SHP77 (cell line): ENCODE measurements around the gene ADORA1.

Source experiments
- DNase-seq, 2 experiments: peaks; one replicate each; lab custom pipeline; 2025; lab: John Stamatoyannopoulos, UW

ADORA1 gene

DNA sequence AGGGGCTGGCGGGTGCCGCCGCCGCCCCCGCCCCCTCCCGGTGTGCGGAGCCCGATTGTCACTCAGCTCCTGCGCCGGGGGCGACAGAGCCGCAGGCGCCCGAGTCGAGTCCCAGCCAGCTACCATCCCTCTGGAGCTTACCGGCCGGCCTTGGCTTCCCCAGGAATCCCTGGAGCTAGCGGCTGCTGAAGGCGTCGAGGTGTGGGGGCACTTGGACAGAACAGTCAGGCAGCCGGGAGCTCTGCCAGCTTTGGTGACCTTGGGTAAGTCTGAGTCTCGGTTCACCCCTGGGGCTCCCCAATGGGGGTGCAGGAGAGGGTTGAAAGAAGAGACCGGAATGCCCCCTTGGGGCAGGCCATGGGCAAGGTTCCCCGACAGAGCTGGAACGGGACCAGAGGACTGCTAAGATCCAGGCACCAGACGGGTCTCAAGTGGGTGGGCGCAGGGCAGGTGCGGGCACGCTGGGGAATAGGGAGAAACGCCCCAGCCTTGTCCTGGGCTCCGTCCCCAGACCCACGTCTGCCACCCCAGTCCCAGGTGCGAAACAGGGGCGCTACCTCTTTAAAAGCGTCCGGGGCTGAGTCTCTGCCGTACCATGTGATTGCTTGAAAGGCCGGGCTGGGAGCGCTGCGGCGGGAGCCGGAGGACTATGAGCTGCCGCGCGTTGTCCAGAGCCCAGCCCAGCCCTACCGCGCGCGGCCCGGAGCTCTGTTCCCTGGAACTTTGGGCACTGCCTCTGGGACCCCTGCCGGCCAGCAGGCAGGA lies at the start of gene ADORA1:
TSS of gene ADORA1 (plus strand) at position 61 of the 765 bp plus-strand sequence. CDS start 1,116 bp downstream, outside the sequence.
- no peak for DNase-seq

- DNase-seq, result no peak
Observed at GRCh38 chr1:203077956-203078355, 49.6 kb upstream of the ADORA1 start.

DNA sequence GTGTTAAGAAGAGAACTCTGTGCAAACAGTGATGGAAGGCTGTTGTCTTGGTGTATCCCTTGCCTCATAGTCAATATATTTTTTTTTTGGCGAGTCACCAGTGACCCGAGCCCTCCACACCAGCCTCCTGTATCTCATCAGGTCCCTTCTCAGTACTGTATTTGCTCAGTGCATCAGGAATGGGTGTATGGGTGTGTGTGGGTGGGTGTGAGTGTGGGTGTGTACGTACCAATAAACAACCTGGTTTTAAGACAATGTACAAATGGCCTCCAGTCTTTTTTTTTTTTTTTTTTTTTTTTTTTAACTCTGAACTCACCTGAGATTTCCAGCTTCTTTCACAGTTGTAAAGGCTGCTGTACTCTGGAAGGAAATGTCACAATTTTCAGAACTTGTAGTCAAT lies 49.0 kb upstream of the ADORA1 start:
- DNase-seq, result no peak

DNA sequence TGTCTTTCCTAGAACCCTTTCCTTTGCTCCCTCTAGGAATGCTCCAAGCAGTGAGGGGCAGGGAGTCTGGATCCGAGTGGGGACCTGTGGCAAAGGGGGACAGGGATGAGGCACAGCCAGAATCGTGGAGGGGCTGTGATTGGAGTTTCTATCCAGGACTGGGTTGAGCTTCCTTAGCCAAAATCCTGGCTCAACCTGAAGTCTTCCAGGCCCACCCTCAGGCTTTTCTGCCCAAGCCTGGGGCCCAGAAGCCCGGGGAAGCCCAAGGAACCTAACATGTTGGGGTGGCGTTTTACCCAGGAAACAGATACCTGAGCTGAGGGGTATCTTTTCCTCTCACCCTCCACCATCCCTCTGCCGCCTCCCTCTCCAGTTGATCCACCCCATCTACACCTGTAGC lies 47.1 kb upstream of the ADORA1 start:
- no peak for DNase-seq

DNA sequence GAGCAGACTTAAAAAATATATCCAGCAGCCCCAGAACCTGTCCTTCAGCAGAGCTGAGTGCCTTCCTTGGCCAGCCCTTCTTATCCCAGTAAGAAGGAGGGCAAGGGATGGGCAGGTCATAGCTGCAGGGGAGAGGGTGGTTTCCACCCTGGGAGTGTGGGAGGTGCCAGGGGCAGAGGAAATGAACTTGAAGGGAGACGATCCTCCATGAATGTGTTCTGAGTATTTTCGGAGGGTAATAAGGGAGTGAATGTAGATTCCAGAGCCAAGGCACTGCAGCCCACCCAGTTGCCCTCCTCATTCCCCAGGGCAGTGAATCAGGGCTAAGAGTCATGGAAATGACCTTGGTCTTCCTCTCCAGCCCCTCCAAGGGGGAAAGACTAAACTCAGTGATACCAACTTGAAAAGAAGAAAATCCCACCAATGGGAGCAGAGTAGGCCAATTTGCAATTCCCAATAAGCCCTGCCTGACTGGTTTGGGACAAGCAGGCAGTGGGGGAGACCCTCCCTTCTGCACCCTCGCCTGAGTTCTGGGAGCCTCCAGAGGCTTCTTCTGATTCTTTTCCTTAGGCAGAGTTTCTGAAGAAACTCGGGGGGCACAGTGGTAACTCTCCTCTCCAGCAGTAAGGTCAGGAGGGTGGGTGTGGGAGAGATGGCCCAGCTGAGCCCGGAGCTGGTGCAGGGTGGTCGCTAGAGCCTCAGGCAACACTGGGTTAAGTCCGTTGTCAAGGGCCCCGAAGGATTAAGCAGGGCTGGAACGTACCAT lies 45.9 kb upstream of the ADORA1 start:
- no peak for DNase-seq

GRCh38 chr1:203082231-203082505 lies 45.4 kb upstream of the ADORA1 start:
- DNase-seq, result no peak

DNA sequence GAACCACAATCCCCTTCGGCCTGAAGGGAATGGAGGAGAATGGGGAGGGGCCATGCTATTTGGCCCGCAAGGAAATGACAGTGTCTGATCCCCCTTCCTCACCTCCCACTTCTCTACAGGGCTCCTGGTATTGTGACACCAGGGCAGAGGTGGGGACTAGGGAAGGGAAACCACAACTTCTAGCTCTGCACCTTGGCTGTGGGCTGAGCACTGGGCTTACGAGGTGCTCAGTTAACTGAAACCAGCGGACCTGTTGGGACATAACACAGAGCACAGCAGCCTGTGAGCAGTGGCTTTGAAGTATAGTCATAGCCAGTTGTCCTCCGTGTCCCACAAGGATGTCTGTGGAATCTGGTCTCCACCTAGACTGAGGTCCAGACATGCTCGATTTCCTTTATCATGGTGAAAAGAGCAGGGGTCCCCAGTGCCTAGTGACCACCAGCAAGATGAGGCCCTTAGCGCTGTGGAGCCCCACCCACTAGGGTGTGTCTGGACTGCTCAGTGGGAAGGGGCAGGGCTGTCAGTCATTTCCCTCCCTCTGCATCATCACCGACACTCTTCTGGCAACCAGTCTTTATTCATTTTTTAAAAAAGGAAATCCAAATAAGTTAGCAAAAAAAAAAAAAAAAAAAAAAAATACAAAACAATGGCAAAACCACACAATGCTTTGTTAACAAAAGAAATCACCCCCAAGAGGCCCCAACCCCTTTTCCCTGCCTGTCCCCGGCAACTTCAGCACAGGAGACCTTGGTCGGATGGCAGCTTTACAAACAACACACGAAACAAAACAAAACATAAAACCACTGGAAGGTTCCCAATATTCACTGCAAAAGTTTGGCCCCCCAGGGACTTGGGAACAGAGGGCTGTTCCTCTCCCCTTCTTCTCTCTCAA lies 44.7 kb upstream of the ADORA1 start:
- DNase-seq, result no peak

GRCh38 chr1:203083463-203083921 lies 44.0 kb upstream of the ADORA1 start:
- DNase-seq, result no peak

- no peak for DNase-seq
Observed at GRCh38 chr1:203084588-203085527, 42.7 kb upstream of the ADORA1 start.

- DNase-seq, result no peak
Observed at GRCh38 chr1:203085528-203086406, 41.8 kb upstream of the ADORA1 start, which contains the start of gene MYOG. Gene MYOG (minus strand): TSS chr1:203086012. CDS start chr1:203085961, 51 bp downstream.

GRCh38 chr1:203086992-203087763 lies 40.3 kb upstream of the ADORA1 start:
- no peak for DNase-seq

DNA sequence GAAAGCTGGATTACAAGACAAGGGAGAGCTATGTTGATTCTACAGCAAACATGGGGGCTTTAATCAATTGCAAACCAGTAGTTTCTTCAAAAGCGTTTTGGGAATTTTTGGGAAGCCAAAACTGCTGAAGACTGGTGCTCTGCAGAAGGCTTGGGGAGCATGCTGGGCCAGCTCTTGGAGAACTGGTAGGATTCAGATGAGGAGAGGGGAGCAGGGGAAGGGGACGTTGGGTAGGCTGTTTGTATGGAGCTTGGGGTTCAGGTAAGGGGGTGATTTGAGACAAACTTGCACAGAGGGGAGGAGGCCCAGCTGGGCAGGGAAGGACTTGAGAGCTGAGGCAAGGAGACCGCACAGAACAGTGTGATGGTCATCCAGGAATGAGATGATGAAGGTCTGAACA lies 39.1 kb upstream of the ADORA1 start:
- no peak for DNase-seq

GRCh38 chr1:203089001-203089650 lies 38.4 kb upstream of the ADORA1 start:
- no peak for DNase-seq

GRCh38 chr1:203089651-203090045 lies 37.9 kb upstream of the ADORA1 start:
- DNase-seq, result no peak

DNA sequence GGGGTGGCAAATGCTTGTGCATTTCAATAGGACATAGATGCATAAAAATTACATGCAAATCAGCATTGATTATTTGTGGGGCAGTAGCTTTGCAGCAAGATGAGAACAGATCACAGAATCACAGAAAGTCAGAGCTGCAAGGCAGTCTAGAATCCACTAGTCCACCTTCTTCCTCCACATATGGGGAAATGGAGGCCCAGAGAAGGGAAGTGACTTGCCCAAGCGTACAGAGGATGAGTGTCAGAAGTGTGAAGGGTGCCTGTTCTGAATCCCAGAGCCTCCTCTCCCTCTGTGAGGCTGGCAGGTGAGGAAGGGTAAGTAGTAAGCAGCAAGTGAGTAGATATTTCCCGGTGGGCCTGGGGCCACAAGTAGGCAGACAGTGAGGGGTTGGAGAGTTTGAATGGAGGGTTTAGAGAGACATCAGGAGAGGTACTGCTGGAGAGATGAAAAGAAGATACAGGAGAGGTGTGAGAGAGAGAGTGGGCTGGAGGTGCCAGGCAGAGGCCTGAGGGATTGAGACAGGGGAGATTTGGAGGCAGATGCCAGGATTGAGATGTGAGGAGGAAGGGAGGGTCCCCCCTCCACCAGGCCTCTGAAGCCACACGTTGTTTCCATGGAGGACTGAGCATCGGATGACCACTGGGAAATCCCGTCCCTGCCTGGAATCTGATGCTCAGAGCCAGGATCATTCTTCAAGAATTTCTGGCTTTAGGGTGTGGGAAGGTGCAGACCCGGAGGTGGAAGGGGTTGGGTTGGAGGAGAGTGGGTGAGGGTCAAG lies 36.9 kb upstream of the ADORA1 start:
- DNase-seq, result no peak

GRCh38 chr1:203091199-203091477 lies 36.4 kb upstream of the ADORA1 start:
- no peak for DNase-seq

- no peak for DNase-seq
Observed at GRCh38 chr1:203091761-203092330, 35.7 kb upstream of the ADORA1 start.
